Measurements from ENCODE around the gene CERS5. TPM values are rescaled to one million over a fixed set of nuclear protein-coding genes. Genes with fewer than 3 reads are reported as not detected.

CERS5 gene
- total RNA-seq, 4 donors from 2014 or later: 13.0 to 27.5 (median 21.2) TPM

GRCh38 chr12:50123203-50123602 lies 44.0 kb downstream of the CERS5 start:
- intact Hi-C loops (cut with DNase I): no loop called here

GRCh38 chr12:50121641-50122040 lies 45.5 kb downstream of the CERS5 start:
- peaks cover 0 to 85% (median 4%) of the 10 kb centered on the region in 3 donors for H3K36me3 ChIP-seq
- 89 to 95% methylated on average over 5 of the region's 5 CpGs for WGBS, 2 donors
- DNase-seq: no peak
- intact Hi-C loops (cut with DNase I): no loop called here
- H3K4me3 ChIP-seq: no peak overlapping the region
- no peaks in the 10 kb centered on the region for H3K9me3 ChIP-seq
- no peaks in the 10 kb centered on the region for H3K27me3 ChIP-seq
- H3K4me1 ChIP-seq: peaks cover 0 to 15% (median 4%) of the 10 kb centered on the region in 3 donors
- no peak for TF ChIP-seq CTCF (IDR thresholded peaks at IDR 0.05)
- TF ChIP-seq POLR2A (IDR thresholded peaks at IDR 0.05): no peak
- H3K27ac ChIP-seq: no peak overlapping the region

More at GRCh38 chr12:50123203-50123602, 44.0 kb downstream of the CERS5 start:
- no peaks in the 10 kb centered on the region for H3K27me3 ChIP-seq
- TF ChIP-seq CTCF (IDR thresholded peaks at IDR 0.05): no peak
- TF ChIP-seq POLR2A (IDR thresholded peaks at IDR 0.05): no peak
- WGBS, 2 donors: 61 to 76% methylated on average over 2 of the region's 2 CpGs
- no peak overlapping the region for H3K27ac ChIP-seq
- H3K4me1 ChIP-seq: peaks cover 0 to 18% (median 0%) of the 10 kb centered on the region in 3 donors
- no peak overlapping the region for H3K4me3 ChIP-seq
- no peaks in the 10 kb centered on the region for H3K9me3 ChIP-seq
- H3K36me3 ChIP-seq: peaks cover 0 to 88% (median 4%) of the 10 kb centered on the region in 3 donors
- no peak for DNase-seq

- H3K36me3 ChIP-seq: peaks cover 0 to 86% (median 4%) of the 10 kb centered on the region in 3 donors
- 95 to 100% methylated on average over 3 of the region's 3 CpGs for WGBS, 2 donors
- intact Hi-C loops (cut with DNase I): no loop called here
These were observed 46.2 kb downstream of the CERS5 start for GRCh38 chr12:50120953-50121352.

GRCh38 chr12:50120521-50120920 lies 46.6 kb downstream of the CERS5 start:
- 85 to 93% methylated on average over 3 of the region's 3 CpGs for WGBS, 2 donors

More at GRCh38 chr12:50120953-50121352, 46.2 kb downstream of the CERS5 start:
- no peak overlapping the region for H3K4me3 ChIP-seq
- H3K27me3 ChIP-seq: no peaks in the 10 kb centered on the region
- no peaks in the 10 kb centered on the region for H3K9me3 ChIP-seq
- TF ChIP-seq CTCF (IDR thresholded peaks at IDR 0.05) (no peak), POLR2A (IDR thresholded peaks at IDR 0.05) (no peak)
- no peak overlapping the region for H3K27ac ChIP-seq
- DNase-seq: no peak
- H3K4me1 ChIP-seq: peaks cover 0 to 22% (median 4%) of the 10 kb centered on the region in 3 donors

GRCh38 chr12:50119387-50119786 lies 47.8 kb downstream of the CERS5 start:
- no peak for DNase-seq
- Histone ChIP-seq H3K4me1 (peaks cover 0 to 30% (median 5%) of the 10 kb centered on the region in 3 donors), H3K27ac (no peak overlapping the region), H3K4me3 (no peak overlapping the region), H3K9me3 (no peaks in the 10 kb centered on the region), H3K27me3 (no peaks in the 10 kb centered on the region), H3K36me3 (peaks cover 0 to 86% (median 4%) of the 10 kb centered on the region in 3 donors)
- 100% methylated on average over 2 of the region's 2 CpGs for WGBS, 2 donors
- intact Hi-C loops (cut with DNase I): no loop called here
- TF ChIP-seq CTCF (IDR thresholded peaks at IDR 0.05): no peak
- TF ChIP-seq POLR2A (IDR thresholded peaks at IDR 0.05): no peak

More at GRCh38 chr12:50120521-50120920, 46.6 kb downstream of the CERS5 start:
- intact Hi-C loops (cut with DNase I): no loop called here
- no peaks in the 10 kb centered on the region for H3K9me3 ChIP-seq
- no peak for DNase-seq
- H3K4me1 ChIP-seq: peaks cover 0 to 26% (median 4%) of the 10 kb centered on the region in 3 donors
- H3K27ac ChIP-seq: no peak overlapping the region
- H3K4me3 ChIP-seq: no peak overlapping the region
- no peaks in the 10 kb centered on the region for H3K27me3 ChIP-seq
- H3K36me3 ChIP-seq: peaks cover 0 to 90% (median 4%) of the 10 kb centered on the region in 3 donors
- TF ChIP-seq CTCF (IDR thresholded peaks at IDR 0.05): no peak
- TF ChIP-seq POLR2A (IDR thresholded peaks at IDR 0.05): no peak

All from esophagus squamous epithelium (tissue), 5 donors.